ENCODE data around the gene PRMT7.

GRCh38 chr16:68274441-68274840 lies 36.4 kb upstream of the PRMT7 start:
- no peak for TF ChIP-seq CTCF (IDR thresholded peaks at IDR 0.05)
- TF ChIP-seq POLR2A (IDR thresholded peaks at IDR 0.05), result no peak
- TF ChIP-seq EP300 (IDR thresholded peaks at IDR 0.05), result no peak

Measured in ovary (tissue), 3 donors.